H9 (cell line): ENCODE measurements around the gene SYNGR2. TPM values are rescaled to one million over a fixed set of nuclear protein-coding genes. Genes with fewer than 3 reads are reported as not detected.

ENCODE experiments used
- DNase-seq: peaks from one replicate; pipeline ENCODE4 v3.0.0-alpha.2; 2017
- H2AFZ ChIP-seq: one replicate; pipeline ENCODE4 v1.6.1; 2013; ENCODE audit warnings: mild to moderate bottlenecking, low read length, control low read depth, moderate library complexity
- H2AK5ac ChIP-seq: 2 replicates; pipeline ENCODE4 v1.6.1; 2013; ENCODE audit warnings: low read length, control low read depth, mixed read lengths; ENCODE audit not compliant: insufficient read length
- H2BK120ac ChIP-seq: one replicate; pipeline ENCODE4 v1.6.1; 2013; ENCODE audit warnings: low read depth, mild to moderate bottlenecking, low read length, control low read depth, inconsistent platforms; ENCODE audit not compliant: poor library complexity, severe bottlenecking
- H2BK12ac ChIP-seq: 2 replicates; pipeline ENCODE4 v1.6.1; 2013; ENCODE audit warnings: low read length, control low read depth, mixed read lengths, low read depth; ENCODE audit not compliant: insufficient read length
- H2BK15ac ChIP-seq: 2 replicates; pipeline ENCODE4 v1.6.1; 2013; ENCODE audit warnings: low read depth, low read length, control low read depth
- H2BK20ac ChIP-seq: one replicate; pipeline ENCODE4 v1.6.1; 2013; ENCODE audit warnings: low read depth, mild to moderate bottlenecking, low read length, control low read depth, inconsistent platforms; ENCODE audit not compliant: poor library complexity, severe bottlenecking
- H2BK5ac ChIP-seq: 2 replicates; pipeline ENCODE4 v1.6.1; 2013; ENCODE audit warnings: low read length, control low read depth, mixed read lengths; ENCODE audit not compliant: insufficient read length
- H3K14ac ChIP-seq: 2 replicates; pipeline ENCODE4 v1.6.1; 2013; ENCODE audit warnings: low read length, control low read depth; ENCODE audit not compliant: insufficient read depth
- H3K18ac ChIP-seq: 2 replicates; pipeline ENCODE4 v1.6.1; 2013; ENCODE audit warnings: low read depth, mild to moderate bottlenecking, mixed read lengths, low read length, control low read depth; ENCODE audit not compliant: insufficient read length
- H3K23ac ChIP-seq: 2 replicates; pipeline ENCODE4 v1.6.1; 2013; ENCODE audit warnings: low read length, control low read depth, mixed read lengths, low read depth; ENCODE audit not compliant: insufficient read length
- H3K23me2 ChIP-seq: 2 replicates; pipeline ENCODE4 v1.6.1; 2013; ENCODE audit warnings: low read depth, mild to moderate bottlenecking, mixed read lengths, low read length, control low read depth; ENCODE audit not compliant: insufficient read length, poor library complexity, severe bottlenecking
- H3K27ac ChIP-seq: 2 replicates; pipeline ENCODE4 v1.5.1; 2013; ENCODE audit warnings: low read length, control low read depth, mixed read lengths, low read depth; ENCODE audit not compliant: insufficient read length
- H3K27me3 ChIP-seq: 2 replicates; pipeline ENCODE4 v1.6.1; 2013; ENCODE audit warnings: low read length, control low read depth, inconsistent platforms; ENCODE audit not compliant: insufficient read depth
- H3K4ac ChIP-seq: 2 replicates; pipeline ENCODE4 v1.6.1; 2013; ENCODE audit warnings: low read depth, mild to moderate bottlenecking, control low read depth, inconsistent platforms, low read length, moderate library complexity
- H3K4me1 ChIP-seq: 2 replicates; pipeline ENCODE4 v1.6.1; 2013; ENCODE audit warnings: low read length, control low read depth, inconsistent platforms; ENCODE audit not compliant: insufficient read depth
- H3K4me2 ChIP-seq: 2 replicates; pipeline ENCODE4 v1.6.1; 2013; ENCODE audit warnings: low read length, control low read depth, mixed read lengths; ENCODE audit not compliant: insufficient read length, insufficient read depth
- H3K56ac ChIP-seq: 2 replicates; pipeline ENCODE4 v1.6.1; 2013; ENCODE audit warnings: low read depth, mild to moderate bottlenecking, mixed read lengths, low read length, control low read depth; ENCODE audit not compliant: insufficient read length
- H3K79me1 ChIP-seq: 2 replicates; pipeline ENCODE4 v1.6.1; 2013; ENCODE audit warnings: low read depth, mild to moderate bottlenecking, moderate library complexity, low read length, control low read depth, inconsistent platforms; ENCODE audit not compliant: insufficient read depth, poor library complexity, severe bottlenecking
- H3K79me2 ChIP-seq: 2 replicates; pipeline ENCODE4 v1.6.1; 2013; ENCODE audit warnings: low read length, control low read depth, inconsistent platforms; ENCODE audit not compliant: insufficient read depth
- H3K9ac ChIP-seq: 2 replicates; pipeline ENCODE4 v1.6.1; 2013; ENCODE audit warnings: low read length, control low read depth, mixed read lengths; ENCODE audit not compliant: insufficient read length; ENCODE audit errors: extremely low read depth
- H3K9me3 ChIP-seq: one replicate; pipeline ENCODE4 v1.6.1; 2013; ENCODE audit warnings: low read depth, low read length, inconsistent platforms; ENCODE audit not compliant: control insufficient read depth
- H3T11ph ChIP-seq: one replicate; pipeline ENCODE4 v1.6.1; 2013; ENCODE audit warnings: mild to moderate bottlenecking, low read length, control low read depth, inconsistent platforms
- H4K20me1 ChIP-seq: one replicate; pipeline ENCODE4 v1.6.1; 2013; ENCODE audit not compliant: control insufficient read depth, insufficient read length, insufficient read depth
- H4K5ac ChIP-seq: 2 replicates; pipeline ENCODE4 v1.6.1; 2013; ENCODE audit warnings: low read depth, mild to moderate bottlenecking, mixed read lengths, low read length, control low read depth; ENCODE audit not compliant: insufficient read length
- H4K8ac ChIP-seq: replicated peaks from 2 replicates; pipeline ENCODE4 v1.6.1; 2013; ENCODE audit warnings: low read length, control low read depth, mixed read lengths, low read depth; ENCODE audit not compliant: insufficient read length
- H4K91ac ChIP-seq: 2 replicates; pipeline ENCODE4 v1.6.1; 2013; ENCODE audit warnings: low read depth, mild to moderate bottlenecking, moderate library complexity, mixed read lengths, low read length, control low read depth; ENCODE audit not compliant: insufficient read length
- H3K27ac Mint-ChIP-seq, 3 experiments: 2 replicates in 2 of 3; 3 replicates in 1 of 3; pipeline ENCODE4 v1.8.0; 2020 to 2021; ENCODE audit warnings: mixed read lengths in 3 of 3, mild to moderate bottlenecking in 1 of 3, moderate library complexity in 1 of 3
- H3K27me3 Mint-ChIP-seq: 2 replicates; pipeline ENCODE4 v1.8.0; 2021; ENCODE audit warnings: low read depth, mild to moderate bottlenecking, moderate library complexity, mixed read lengths
- H3K36me3 Mint-ChIP-seq, 3 experiments: 2 replicates in 2 of 3; 3 replicates in 1 of 3; pipeline ENCODE4 v1.8.0; 2020 to 2021; ENCODE audit warnings: low read depth in 3 of 3, mixed read lengths in 3 of 3; ENCODE audit not compliant: insufficient read depth in 1 of 3
- H3K4me1 Mint-ChIP-seq, 2 experiments: 2 replicates each; pipeline ENCODE4 v1.8.0; 2020; ENCODE audit warnings: mixed read lengths in 2 of 2
- H3K4me3 Mint-ChIP-seq, 2 experiments: 2 replicates in 1 of 2; 3 replicates in 1 of 2; pipeline ENCODE4 v1.8.0; 2020 to 2021; ENCODE audit warnings: mild to moderate bottlenecking in 2 of 2, mixed read lengths in 2 of 2, moderate library complexity in 1 of 2
- H3K9me3 Mint-ChIP-seq, 2 experiments: 2 replicates in 1 of 2; 3 replicates in 1 of 2; pipeline ENCODE4 v1.8.0; 2020; ENCODE audit warnings: mild to moderate bottlenecking in 2 of 2, mixed read lengths in 2 of 2, moderate library complexity in 1 of 2
- CTCF ChIP-seq: fragments of 200-600 bp; sonication (generic); conservative IDR thresholded peaks from 3 replicates; pipeline ENCODE4 v1.8.0; 2021; ENCODE audit warnings: antibody characterized with exemption, mild to moderate bottlenecking
- WGBS: extraction: QIAGEN DNeasy Blood & Tissue Kit; methylation state at CpG from one replicate; pipeline ENCODE4 v1.1.7; 2013; ENCODE audit warnings: missing lambda C conversion rate, low lambda C conversion rate, mixed read lengths; ENCODE audit not compliant: insufficient read length; ENCODE audit errors: extremely low coverage; 5-methylcytosine and 5-hydroxymethylcytosine counted together
- total RNA-seq: library from RNA; stranded (reverse); gene quantifications from 2 replicates; pipeline ENCODE4 v1.2.1, GENCODE V29; 2021

SYNGR2 gene
- total RNA-seq, 1 experiment from 2014 or later = 41.0 TPM

- Histone ChIP-seq H3K23me2 (no peaks in the 10 kb centered on the region), H3K79me1 (no peaks in the 10 kb centered on the region), H2BK5ac (no peak overlapping the region), H4K5ac (no peak overlapping the region), H2BK20ac (no peak overlapping the region), H4K20me1 (no peaks in the 10 kb centered on the region), H3K4me1 (no peaks in the 10 kb centered on the region), H3K9me3 (no peaks in the 10 kb centered on the region), H3K27me3 (no peaks in the 10 kb centered on the region), H3K14ac (no peak overlapping the region; the same call in 1 of the 2 replicates), H3T11ph (no peak overlapping the region), H3K9ac (no peak overlapping the region), H3K23ac (no peak overlapping the region), H3K27ac (no peak overlapping the region), H3K79me2 (no peaks in the 10 kb centered on the region), H3K4me2 (no peak overlapping the region), H2AK5ac (no peak overlapping the region), H2BK12ac (no peak overlapping the region), H3K4ac (no peak overlapping the region), H2BK120ac (no peak overlapping the region), H3K18ac (no peak overlapping the region), H2BK15ac (no peak overlapping the region), H4K8ac (no peak overlapping the region), H3K56ac (no peak overlapping the region), H4K91ac (no peak overlapping the region), H2AFZ (no peak overlapping the region)
- no peak overlapping the region for H3K4me3 Mint-ChIP-seq
- TF ChIP-seq CTCF = no peak
- no peaks in the 10 kb centered on the region for H3K27me3 Mint-ChIP-seq
- peaks cover 5 to 9% of the 10 kb centered on the region in 2 experiments; a peak in 3 of 4 replicates for H3K4me1 Mint-ChIP-seq
- peak overlapping the region in 1 of 3 experiments; percentile 63; a peak in 1 of 7 replicates for H3K27ac Mint-ChIP-seq
- no peaks in the 10 kb centered on the region for H3K36me3 Mint-ChIP-seq
- no peak for DNase-seq
- no CpG with 5 or more reads among the region's 14 CpGs for WGBS
- no peaks in the 10 kb centered on the region for H3K9me3 Mint-ChIP-seq
Measured at GRCh38 chr17:78148286-78149016, 19.9 kb upstream of the SYNGR2 start.
